CD4-positive, alpha-beta T cell treated with Interleukin-15 for 1 hour (primary cell): Measurements from ENCODE around the gene RIMS3.
"Not testable (repeated sequence)": the region's sequence is repeated elsewhere in the genome, so short reads cannot be mapped to it uniquely, and the experiment has no call there.

Experiments used
- DNase-seq: peaks from one replicate; pipeline ENCODE4 v3.0.0-alpha.2; 2020

The RIMS3 gene

DNA sequence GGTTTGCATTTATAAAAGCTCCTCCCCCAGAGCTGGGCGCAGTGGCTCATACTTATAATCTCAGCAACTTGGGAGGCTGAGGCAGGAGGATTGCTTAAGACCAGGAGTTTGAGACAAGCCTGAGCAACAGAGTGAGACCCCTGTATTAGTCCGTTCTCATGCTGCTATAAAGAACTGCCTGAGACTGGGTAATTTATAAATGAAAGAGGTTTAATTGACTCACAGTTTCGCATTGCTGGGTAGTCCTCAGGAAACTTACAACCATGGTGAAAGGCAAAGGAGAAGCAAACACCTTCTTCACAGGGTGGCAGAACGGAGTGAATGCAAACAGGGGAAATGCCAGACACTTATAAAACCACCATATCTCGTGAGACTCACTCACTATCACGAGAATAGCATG lies 81.5 kb downstream of the RIMS3 start:
- DNase-seq: no peak

DNA sequence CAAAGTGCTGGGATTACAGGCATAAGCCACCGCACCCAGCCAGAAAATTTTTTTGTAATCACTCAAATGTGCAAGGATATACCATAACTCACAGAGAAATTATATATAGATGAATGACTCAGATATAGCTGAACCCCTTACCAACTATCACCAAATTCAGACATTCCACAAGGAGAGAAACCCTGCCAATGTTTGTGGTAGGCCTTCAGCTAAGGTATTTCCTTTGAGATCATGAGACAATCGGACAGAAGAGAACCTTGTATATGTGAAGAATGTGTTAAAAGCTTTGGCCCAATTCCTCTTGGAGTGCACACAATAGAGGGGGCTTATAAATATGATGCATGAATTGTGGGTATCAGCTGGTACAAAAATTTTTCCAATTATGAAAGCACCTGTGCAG lies 83.4 kb downstream of the RIMS3 start:
- no peak for DNase-seq

DNA sequence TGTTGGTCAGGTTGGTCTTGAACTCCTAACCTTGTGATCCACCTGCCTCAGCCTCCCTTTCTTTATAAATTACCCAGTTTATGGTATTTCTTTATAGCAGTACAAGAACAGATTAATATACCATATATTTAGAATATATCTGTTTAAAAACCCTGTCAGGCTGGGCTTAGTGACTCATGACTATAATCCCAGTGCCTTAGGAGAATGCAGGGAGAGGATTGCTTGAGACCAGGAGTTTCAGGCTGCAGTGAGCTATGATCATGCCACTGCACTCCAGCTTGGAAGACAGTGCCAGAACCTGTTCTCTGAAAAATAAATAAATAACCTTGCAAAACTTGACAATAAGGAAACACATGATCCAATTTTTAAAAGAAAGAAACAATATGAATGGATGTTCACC lies 90.1 kb downstream of the RIMS3 start:
- DNase-seq: no peak

GRCh38 chr1:40574805-40575204 lies 90.7 kb downstream of the RIMS3 start:
- DNase-seq: not testable (repeated sequence)
